WTC11 (cell line): Measurements from ENCODE around the gene MYO7B.
"Not testable (repeated sequence)": the region's sequence is repeated elsewhere in the genome, so short reads cannot be mapped to it uniquely, and the experiment has no call there.

ENCODE experiments used
- EMX1 ChIP-seq: fragments of 250-450 bp; sonication (Bioruptor Pico); IDR thresholded peaks from 2 replicates; pipeline ENCODE4 v1.8.0; 2021; ENCODE audit warnings: mild to moderate bottlenecking
- ESRRA ChIP-seq: sonication (generic); formaldehyde crosslinking; IDR thresholded peaks from 2 replicates; pipeline ENCODE4 v1.8.1; 2022; ENCODE audit warnings: mild to moderate bottlenecking, missing genetic modification reagents, borderline replicate concordance
- KAT7 ChIP-seq: sonication (generic); formaldehyde crosslinking; IDR thresholded peaks from 2 replicates; pipeline ENCODE4 v1.8.1; 2023; ENCODE audit warnings: missing genetic modification reagents, mild to moderate bottlenecking, borderline replicate concordance
- TCF7 ChIP-seq: sonication (generic); formaldehyde crosslinking; IDR thresholded peaks from 2 replicates; pipeline ENCODE4 v1.8.0; 2022; ENCODE audit warnings: mild to moderate bottlenecking, low read depth, missing genetic modification reagents, moderate library complexity
- TEAD4 ChIP-seq: sonication (generic); formaldehyde crosslinking; IDR thresholded peaks from 2 replicates; pipeline ENCODE4 v1.8.0; 2022; ENCODE audit warnings: mild to moderate bottlenecking, missing genetic modification reagents
- ZNF423 ChIP-seq: fragments of 250-450 bp; sonication (Bioruptor Pico); IDR thresholded peaks from 2 replicates; pipeline ENCODE4 v2.1.2; 2022; ENCODE audit warnings: mild to moderate bottlenecking, moderate library complexity
- ZNF425 ChIP-seq: fragments of 250-450 bp; sonication (Bioruptor Pico); conservative IDR thresholded peaks from 2 replicates; pipeline ENCODE4 v1.9.0; 2021; ENCODE audit warnings: mild to moderate bottlenecking
- TF ChIP-seq, protein P1 (sequence below): fragments of 200-600 bp; IDR thresholded peaks from 2 replicates; pipeline ENCODE4 v1.8.0; 2022; ENCODE audit warnings: antibody characterized with exemption
- TF ChIP-seq, protein P2 (sequence below): sonication (generic); formaldehyde crosslinking; IDR thresholded peaks from 2 replicates; pipeline ENCODE4 v1.8.1; 2022; ENCODE audit warnings: missing genetic modification reagents, borderline replicate concordance
- TF ChIP-seq, protein P3 (sequence below): fragments of 250-450 bp; sonication (Bioruptor Pico); IDR thresholded peaks from 2 replicates; pipeline ENCODE4 v1.9.0; 2021; ENCODE audit warnings: moderate library complexity, mild to moderate bottlenecking, inconsistent platforms, borderline replicate concordance
- TF ChIP-seq, protein P4 (sequence below): sonication (generic); formaldehyde crosslinking; IDR thresholded peaks from 2 replicates; pipeline ENCODE4 v1.8.1; 2023; ENCODE audit warnings: mild to moderate bottlenecking, missing genetic modification reagents, moderate library complexity

DNA sequence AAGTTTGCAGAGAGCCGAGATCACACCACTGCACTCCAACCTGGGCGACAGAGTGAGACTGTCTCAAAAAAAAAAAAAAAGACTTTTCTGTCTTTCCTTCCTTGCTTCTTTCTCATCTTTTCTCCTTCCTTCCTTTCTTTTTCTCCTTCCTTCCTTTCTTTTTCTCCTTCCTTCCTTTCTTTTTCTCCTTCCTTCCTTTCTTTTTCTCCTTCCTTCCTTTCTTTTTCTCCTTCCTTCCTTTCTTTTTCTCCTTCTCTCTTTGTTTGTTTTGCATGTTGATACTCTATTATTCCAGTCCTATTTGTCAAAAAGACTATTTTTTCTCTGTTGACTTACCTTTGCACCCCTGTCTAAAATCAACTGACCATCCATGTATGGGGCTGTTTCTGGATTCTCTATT, 36.9 kb downstream of the MYO7B start:
- TF ChIP-seq, protein P1, sequence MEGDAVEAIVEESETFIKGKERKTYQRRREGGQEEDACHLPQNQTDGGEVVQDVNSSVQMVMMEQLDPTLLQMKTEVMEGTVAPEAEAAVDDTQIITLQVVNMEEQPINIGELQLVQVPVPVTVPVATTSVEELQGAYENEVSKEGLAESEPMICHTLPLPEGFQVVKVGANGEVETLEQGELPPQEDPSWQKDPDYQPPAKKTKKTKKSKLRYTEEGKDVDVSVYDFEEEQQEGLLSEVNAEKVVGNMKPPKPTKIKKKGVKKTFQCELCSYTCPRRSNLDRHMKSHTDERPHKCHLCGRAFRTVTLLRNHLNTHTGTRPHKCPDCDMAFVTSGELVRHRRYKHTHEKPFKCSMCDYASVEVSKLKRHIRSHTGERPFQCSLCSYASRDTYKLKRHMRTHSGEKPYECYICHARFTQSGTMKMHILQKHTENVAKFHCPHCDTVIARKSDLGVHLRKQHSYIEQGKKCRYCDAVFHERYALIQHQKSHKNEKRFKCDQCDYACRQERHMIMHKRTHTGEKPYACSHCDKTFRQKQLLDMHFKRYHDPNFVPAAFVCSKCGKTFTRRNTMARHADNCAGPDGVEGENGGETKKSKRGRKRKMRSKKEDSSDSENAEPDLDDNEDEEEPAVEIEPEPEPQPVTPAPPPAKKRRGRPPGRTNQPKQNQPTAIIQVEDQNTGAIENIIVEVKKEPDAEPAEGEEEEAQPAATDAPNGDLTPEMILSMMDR: not testable (repeated sequence)
- not testable (repeated sequence) for TF ChIP-seq TCF7; TEAD4 (CRISPR knock-in tag); KAT7 (CRISPR knock-in tag); ZNF425 (CRISPR knock-in tag); ESRRA; ZNF423 (CRISPR knock-in tag); EMX1 (CRISPR knock-in tag)
- TF ChIP-seq, protein P2, sequence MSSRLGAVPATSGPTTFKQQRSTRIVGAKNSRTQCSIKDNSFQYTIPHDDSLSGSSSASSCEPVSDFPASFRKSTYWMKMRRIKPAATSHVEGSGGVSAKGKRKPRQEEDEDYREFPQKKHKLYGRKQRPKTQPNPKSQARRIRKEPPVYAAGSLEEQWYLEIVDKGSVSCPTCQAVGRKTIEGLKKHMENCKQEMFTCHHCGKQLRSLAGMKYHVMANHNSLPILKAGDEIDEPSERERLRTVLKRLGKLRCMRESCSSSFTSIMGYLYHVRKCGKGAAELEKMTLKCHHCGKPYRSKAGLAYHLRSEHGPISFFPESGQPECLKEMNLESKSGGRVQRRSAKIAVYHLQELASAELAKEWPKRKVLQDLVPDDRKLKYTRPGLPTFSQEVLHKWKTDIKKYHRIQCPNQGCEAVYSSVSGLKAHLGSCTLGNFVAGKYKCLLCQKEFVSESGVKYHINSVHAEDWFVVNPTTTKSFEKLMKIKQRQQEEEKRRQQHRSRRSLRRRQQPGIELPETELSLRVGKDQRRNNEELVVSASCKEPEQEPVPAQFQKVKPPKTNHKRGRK (CRISPR knock-in tag): not testable (repeated sequence)
- TF ChIP-seq, protein P3, sequence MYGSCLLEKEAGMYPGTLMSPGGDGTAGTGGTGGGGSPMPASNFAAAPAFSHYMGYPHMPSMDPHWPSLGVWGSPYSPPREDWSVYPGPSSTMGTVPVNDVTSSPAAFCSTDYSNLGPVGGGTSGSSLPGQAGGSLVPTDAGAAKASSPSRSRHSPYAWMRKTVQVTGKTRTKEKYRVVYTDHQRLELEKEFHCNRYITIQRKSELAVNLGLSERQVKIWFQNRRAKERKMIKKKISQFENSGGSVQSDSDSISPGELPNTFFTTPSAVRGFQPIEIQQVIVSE (CRISPR knock-in tag): not testable (repeated sequence)
- TF ChIP-seq, protein P4, sequence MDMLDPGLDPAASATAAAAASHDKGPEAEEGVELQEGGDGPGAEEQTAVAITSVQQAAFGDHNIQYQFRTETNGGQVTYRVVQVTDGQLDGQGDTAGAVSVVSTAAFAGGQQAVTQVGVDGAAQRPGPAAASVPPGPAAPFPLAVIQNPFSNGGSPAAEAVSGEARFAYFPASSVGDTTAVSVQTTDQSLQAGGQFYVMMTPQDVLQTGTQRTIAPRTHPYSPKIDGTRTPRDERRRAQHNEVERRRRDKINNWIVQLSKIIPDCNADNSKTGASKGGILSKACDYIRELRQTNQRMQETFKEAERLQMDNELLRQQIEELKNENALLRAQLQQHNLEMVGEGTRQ (CRISPR knock-in tag): not testable (repeated sequence)
